BJ (cell line): ENCODE measurements around the gene THOP1. TPM values are rescaled to one million over a fixed set of nuclear protein-coding genes. Genes with fewer than 3 reads are reported as not detected.

Experiments used
- CTCF ChIA-PET: fragments of 350-600 bp; formaldehyde crosslinking; extraction: SDS; loops from one replicate; lab custom pipeline; 2021; ENCODE audit warnings: antibody characterized with exemption, inconsistent platforms; lab: Yijun Ruan, JAX
- POLR2A ChIA-PET: fragments of 300-600 bp; sonication (Branson Sonifier 250); formaldehyde crosslinking; extraction: SDS; loops from one replicate; lab custom pipeline; 2021; ENCODE audit warnings: antibody characterized with exemption; lab: Charles Lee
- DNase-seq: peaks from one replicate; pipeline ENCODE4 v3.0.0-alpha.2; 2011; ENCODE audit warnings: low read depth
- H3K27me3 ChIP-seq: 2 replicates; pipeline ENCODE4 v1.6.0; 2011; ENCODE audit warnings: low read length; ENCODE audit not compliant: control insufficient read depth, insufficient read depth
- H3K36me3 ChIP-seq: 2 replicates; pipeline ENCODE4 v1.5.1; 2011; ENCODE audit warnings: low read length; ENCODE audit not compliant: control insufficient read depth, insufficient read depth
- H3K4me3 ChIP-seq: 2 replicates; pipeline ENCODE4 v1.5.1; 2011; ENCODE audit warnings: low read depth, mild to moderate bottlenecking, control low read depth, low read length
- polyA plus RNA-seq: library from polyadenylated mRNA; depleted of rRNA; stranded (reverse); fragments of >200 nt; gene quantifications from 2 replicates; pipeline ENCODE4 v1.2.3, GENCODE V29; 2011
- TF ChIP-seq, protein P1 (sequence below): IDR thresholded peaks from 2 replicates; pipeline ENCODE4 v1.5.1; 2011; ENCODE audit warnings: low read depth, mild to moderate bottlenecking, control low read depth, inconsistent platforms, low read length, moderate library complexity; ENCODE audit not compliant: insufficient read depth

The THOP1 gene
- polyA plus RNA-seq, 1 experiment, result 71.7 TPM

DNA sequence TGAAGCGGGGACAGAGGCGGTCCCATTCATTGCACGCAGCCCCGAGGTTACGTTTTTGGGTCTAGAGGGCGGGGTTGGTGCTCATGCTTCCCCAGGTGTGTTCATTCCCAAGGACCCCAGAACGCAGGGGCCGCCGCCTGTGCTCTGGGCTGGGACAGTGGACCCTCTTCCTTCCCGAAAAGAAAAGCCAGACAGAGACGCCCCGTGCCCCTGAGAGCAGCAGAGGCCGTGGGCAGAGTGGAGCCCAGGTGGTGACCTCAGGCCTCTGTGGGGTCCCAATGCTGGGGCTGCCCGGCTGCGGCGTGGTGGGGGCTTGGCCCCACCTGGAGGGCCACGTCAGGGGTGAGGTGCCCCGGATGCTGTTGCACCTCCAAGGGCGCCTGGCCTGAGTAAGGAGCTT lies 17.6 kb upstream of the THOP1 start:
- no peak overlapping the region for H3K4me3 ChIP-seq
- DNase-seq, result no peak
- H3K27me3 ChIP-seq, result no peaks in the 10 kb centered on the region
- peaks cover 29% of the 10 kb centered on the region for H3K36me3 ChIP-seq
- POLR2A ChIA-PET, result no interaction called here
- CTCF ChIA-PET, result no interaction called here
- TF ChIP-seq, protein P1, sequence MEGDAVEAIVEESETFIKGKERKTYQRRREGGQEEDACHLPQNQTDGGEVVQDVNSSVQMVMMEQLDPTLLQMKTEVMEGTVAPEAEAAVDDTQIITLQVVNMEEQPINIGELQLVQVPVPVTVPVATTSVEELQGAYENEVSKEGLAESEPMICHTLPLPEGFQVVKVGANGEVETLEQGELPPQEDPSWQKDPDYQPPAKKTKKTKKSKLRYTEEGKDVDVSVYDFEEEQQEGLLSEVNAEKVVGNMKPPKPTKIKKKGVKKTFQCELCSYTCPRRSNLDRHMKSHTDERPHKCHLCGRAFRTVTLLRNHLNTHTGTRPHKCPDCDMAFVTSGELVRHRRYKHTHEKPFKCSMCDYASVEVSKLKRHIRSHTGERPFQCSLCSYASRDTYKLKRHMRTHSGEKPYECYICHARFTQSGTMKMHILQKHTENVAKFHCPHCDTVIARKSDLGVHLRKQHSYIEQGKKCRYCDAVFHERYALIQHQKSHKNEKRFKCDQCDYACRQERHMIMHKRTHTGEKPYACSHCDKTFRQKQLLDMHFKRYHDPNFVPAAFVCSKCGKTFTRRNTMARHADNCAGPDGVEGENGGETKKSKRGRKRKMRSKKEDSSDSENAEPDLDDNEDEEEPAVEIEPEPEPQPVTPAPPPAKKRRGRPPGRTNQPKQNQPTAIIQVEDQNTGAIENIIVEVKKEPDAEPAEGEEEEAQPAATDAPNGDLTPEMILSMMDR, result no peak

GRCh38 chr19:2768365-2769132 lies 16.8 kb upstream of the THOP1 start:
- POLR2A ChIA-PET, result no interaction called here
- CTCF ChIA-PET, result interaction anchor here (1.3 to 3.0 kb wide), 2 partner anchors 19 to 120 kb away, joined by 5 to 13 read pairs; no protein-coding TSS in a partner anchor
- Histone ChIP-seq H3K36me3 (peaks cover 24% of the 10 kb centered on the region), H3K27me3 (no peaks in the 10 kb centered on the region), H3K4me3 (no peak overlapping the region)
- TF ChIP-seq, protein P1, result no peak
- no peak for DNase-seq

DNA sequence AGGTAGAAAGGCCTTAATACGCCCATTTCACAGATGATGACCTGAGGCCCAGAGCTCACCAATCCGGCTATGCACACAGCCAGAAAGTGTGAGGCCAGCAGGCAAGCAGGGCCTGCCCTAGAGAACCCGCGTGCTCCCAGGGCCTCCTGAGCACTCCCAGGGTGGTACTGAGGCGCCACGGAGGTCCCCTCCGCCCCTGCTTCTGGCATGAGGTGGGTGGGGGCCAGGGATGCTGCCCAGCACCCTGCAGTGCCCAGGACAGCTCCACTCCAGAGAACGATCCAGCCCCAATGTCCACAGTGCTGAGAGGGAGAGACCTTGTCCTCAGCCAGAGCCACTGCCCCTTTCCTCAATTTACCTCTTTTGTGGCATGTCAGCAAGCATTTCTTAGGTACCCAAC lies 16.1 kb upstream of the THOP1 start:
- ChIA-PET POLR2A (no interaction called here), CTCF (interaction anchor here (1.3 to 3.0 kb wide), 2 partner anchors 20 to 121 kb away, joined by 5 to 13 read pairs; no protein-coding TSS in a partner anchor)
- DNase-seq, result no peak
- H3K4me3 ChIP-seq, result no peak overlapping the region
- H3K36me3 ChIP-seq, result peaks cover 20% of the 10 kb centered on the region
- TF ChIP-seq, protein P1, result no peak
- H3K27me3 ChIP-seq, result no peaks in the 10 kb centered on the region

GRCh38 chr19:2770055-2771013 lies 15.0 kb upstream of the THOP1 start:
- Histone ChIP-seq H3K4me3 (no peak overlapping the region), H3K36me3 (peaks cover 19% of the 10 kb centered on the region), H3K27me3 (no peaks in the 10 kb centered on the region)
- no peak for DNase-seq
- TF ChIP-seq, protein P1, result no peak
- ChIA-PET CTCF (interaction anchor here (1.2 to 3.0 kb wide), 3 partner anchors 21 to 124 kb away, joined by 3 to 13 read pairs (median 6); no protein-coding TSS in a partner anchor), POLR2A (no interaction called here)
